RWPE1 (cell line): ENCODE measurements around the gene XRCC1.

Source experiments
- CTCF ChIA-PET: fragments of 350-600 bp; sonication (Branson Sonifier 250); formaldehyde crosslinking; extraction: SDS; loops from one replicate; lab custom pipeline; 2021; lab: Yijun Ruan, JAX
- POLR2A ChIA-PET: fragments of 400-600 bp; formaldehyde crosslinking; extraction: SDS; loops from one replicate; lab custom pipeline; 2020; ENCODE audit warnings: antibody characterized with exemption; ENCODE audit not compliant: low non-redundant PET; lab: Yijun Ruan, JAX
- DNase-seq: peaks from one replicate; pipeline ENCODE4 v3.0.0; 2012; ENCODE audit warnings: low spot score
- H3K27ac ChIP-seq: fragments of 450-650 bp; 2 replicates; pipeline ENCODE4 v1.5.1; 2017
- CTCF ChIP-seq: fragments of 450-650 bp; conservative IDR thresholded peaks from 2 replicates; pipeline ENCODE4 v1.5.1; 2017; ENCODE audit warnings: low read depth, mild to moderate bottlenecking

The XRCC1 gene

GRCh38 chr19:43533546-43534304, 41.6 kb downstream of the XRCC1 start:
- peak overlapping the region; percentile 98 for H3K27ac ChIP-seq
- peak; percentile 98 for DNase-seq
- POLR2A ChIA-PET, result no interaction called here
- TF ChIP-seq CTCF, result no peak
- CTCF ChIA-PET, result interaction anchor here (0.6 kb wide), 1 partner anchor 10 kb away, joined by 5 read pairs; no protein-coding TSS in a partner anchor

GRCh38 chr19:43532962-43533545, 42.3 kb downstream of the XRCC1 start, which contains the start of gene ZNF575:
ZNF575 (plus strand) TSS chr19:43533188; CDS start chr19:43534423, 1,235 bp downstream.
- POLR2A ChIA-PET, result interaction anchor here (0.5 to 1.2 kb wide), 3 partner anchors 38 to 283 kb away, joined by 3 to 9 read pairs (median 3); no protein-coding TSS in a partner anchor
- TF ChIP-seq CTCF, result no peak
- CTCF ChIA-PET, result interaction anchor here (0.9 kb wide), 1 partner anchor 85 kb away, joined by 4 read pairs; no protein-coding TSS in a partner anchor

GRCh38 chr19:43532571-43532961, 42.8 kb downstream of the XRCC1 start:
- no peak for TF ChIP-seq CTCF
- H3K27ac ChIP-seq, result peak overlapping the region; percentile 98
- CTCF ChIA-PET, result interaction anchor here (0.9 kb wide), 1 partner anchor 84 kb away, joined by 4 read pairs; no protein-coding TSS in a partner anchor
- POLR2A ChIA-PET, result interaction anchor here (0.5 to 1.2 kb wide), 3 partner anchors 39 to 283 kb away, joined by 3 to 9 read pairs (median 3); no protein-coding TSS in a partner anchor
- DNase-seq, result peak; percentile 25

More at GRCh38 chr19:43532962-43533545, 42.3 kb downstream of the XRCC1 start, which contains the start of gene ZNF575:
- peak; percentile 82 for DNase-seq
- H3K27ac ChIP-seq, result peak within 1 kb of the TSS; percentile 98

GRCh38 chr19:43527860-43528622, 47.3 kb downstream of the XRCC1 start:
- ChIA-PET CTCF (interaction anchor here (0.7 to 1.4 kb wide), 5 partner anchors 8 to 808 kb away, joined by 3 to 9 read pairs (median 4); no protein-coding TSS in a partner anchor), POLR2A (interaction anchor here (0.6 to 0.7 kb wide), 5 partner anchors 70 to 1629 kb away, joined by 3 to 10 read pairs (median 5); no protein-coding TSS in a partner anchor)
- no peak for TF ChIP-seq CTCF
- H3K27ac ChIP-seq, result peak overlapping the region; percentile 94
- no peak for DNase-seq

- H3K27ac ChIP-seq, result peak within 1 kb of the TSS; percentile 94
- ChIA-PET CTCF (interaction anchor here (0.6 to 1.4 kb wide), 2 partner anchors 9 to 95 kb away, joined by 4 to 8 read pairs; no protein-coding TSS in a partner anchor), POLR2A (interaction anchor here (0.6 kb wide), 3 partner anchors 71 to 1629 kb away, joined by 3 to 5 read pairs (median 3); no protein-coding TSS in a partner anchor)
- DNase-seq, result peak; percentile 79
- no peak for TF ChIP-seq CTCF
These were observed 48.2 kb downstream of the XRCC1 start, which contains the start of gene ETHE1 for GRCh38 chr19:43526884-43527859. ETHE1 (minus strand) TSS chr19:43527201; CDS start chr19:43527177, 24 bp downstream.
